ENCODE measurements around the gene ASTN2.

DNA sequence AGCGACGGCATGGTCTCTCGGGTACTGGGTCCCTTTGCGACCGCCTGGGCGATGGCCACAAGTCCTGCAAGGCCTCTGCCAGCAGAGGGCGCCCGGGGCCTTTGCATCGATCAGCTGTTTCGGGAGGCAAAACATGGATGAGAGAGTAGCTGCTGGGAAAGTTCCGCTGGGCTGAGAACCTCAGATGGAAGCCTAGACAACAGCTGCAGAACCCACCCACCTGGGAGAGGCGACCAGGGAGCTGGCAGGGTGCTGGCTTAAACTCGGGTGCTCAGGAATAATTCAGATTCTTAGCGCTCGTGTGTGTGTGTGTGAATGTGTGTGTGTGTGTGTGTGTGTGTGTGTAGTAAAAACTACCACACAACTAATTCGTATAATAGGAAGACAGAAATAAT lies 677.7 kb downstream of the ASTN2 start:
- TF ChIP-seq, protein P1, sequence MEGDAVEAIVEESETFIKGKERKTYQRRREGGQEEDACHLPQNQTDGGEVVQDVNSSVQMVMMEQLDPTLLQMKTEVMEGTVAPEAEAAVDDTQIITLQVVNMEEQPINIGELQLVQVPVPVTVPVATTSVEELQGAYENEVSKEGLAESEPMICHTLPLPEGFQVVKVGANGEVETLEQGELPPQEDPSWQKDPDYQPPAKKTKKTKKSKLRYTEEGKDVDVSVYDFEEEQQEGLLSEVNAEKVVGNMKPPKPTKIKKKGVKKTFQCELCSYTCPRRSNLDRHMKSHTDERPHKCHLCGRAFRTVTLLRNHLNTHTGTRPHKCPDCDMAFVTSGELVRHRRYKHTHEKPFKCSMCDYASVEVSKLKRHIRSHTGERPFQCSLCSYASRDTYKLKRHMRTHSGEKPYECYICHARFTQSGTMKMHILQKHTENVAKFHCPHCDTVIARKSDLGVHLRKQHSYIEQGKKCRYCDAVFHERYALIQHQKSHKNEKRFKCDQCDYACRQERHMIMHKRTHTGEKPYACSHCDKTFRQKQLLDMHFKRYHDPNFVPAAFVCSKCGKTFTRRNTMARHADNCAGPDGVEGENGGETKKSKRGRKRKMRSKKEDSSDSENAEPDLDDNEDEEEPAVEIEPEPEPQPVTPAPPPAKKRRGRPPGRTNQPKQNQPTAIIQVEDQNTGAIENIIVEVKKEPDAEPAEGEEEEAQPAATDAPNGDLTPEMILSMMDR (conservative IDR thresholded peaks at IDR 0.05 in 1 of 2, IDR thresholded peaks at IDR 0.05 in 1 of 2; ENCODE audit: extremely low read depth in 1 of 2, insufficient read depth in 1 of 2, low read depth in 1 of 2, low read length in 2 of 2), result peak; percentile 93 to 99
- TF ChIP-seq EZH2 (IDR thresholded peaks at IDR 0.05; ENCODE audit: borderline replicate concordance, low read length), result no peak
